Skeletal muscle tissue (tissue), 4 donors: ENCODE data around the gene SPATA31C1. TPM values are rescaled to one million over a fixed set of nuclear protein-coding genes. Genes with fewer than 3 reads are reported as not detected.
"Not testable (repeated sequence)": the region's sequence is repeated elsewhere in the genome, so short reads cannot be mapped to it uniquely, and the experiment has no call there.

Experiments used
- H3K27ac ChIP-seq: one replicate; pipeline ENCODE4 v1.7.0; 2013; ENCODE audit warnings: mild to moderate bottlenecking, low read depth, low read length, inconsistent platforms
- H3K27me3 ChIP-seq, 3 donors: one replicate each; pipeline ENCODE4 v1.7.0; 2013; ENCODE audit warnings: low read length in 3 of 3; ENCODE audit not compliant: control insufficient read depth in 3 of 3, insufficient read depth in 3 of 3
- H3K36me3 ChIP-seq, 3 donors: one replicate each; pipeline ENCODE4 v1.7.0; 2013; ENCODE audit warnings: low read length in 3 of 3; ENCODE audit not compliant: control insufficient read depth in 3 of 3, insufficient read depth in 3 of 3
- H3K4me1 ChIP-seq, 3 donors: one replicate each; pipeline ENCODE4 v1.7.0; 2013; ENCODE audit warnings: low read length in 3 of 3, mild to moderate bottlenecking in 3 of 3; ENCODE audit not compliant: control insufficient read depth in 3 of 3, insufficient read depth in 3 of 3
- H3K4me3 ChIP-seq, 3 donors: one replicate each; pipeline ENCODE4 v1.7.0; 2013; ENCODE audit warnings: low read length in 3 of 3
- H3K9ac ChIP-seq, 3 donors: one replicate each; pipeline ENCODE4 v1.7.0; 2013; ENCODE audit warnings: low read length in 3 of 3, mild to moderate bottlenecking in 3 of 3, moderate library complexity in 2 of 3, low read depth in 1 of 3
- H3K9me3 ChIP-seq, 3 donors: one replicate each; pipeline ENCODE4 v1.7.0; 2013; ENCODE audit warnings: low read length in 3 of 3; ENCODE audit not compliant: control insufficient read depth in 3 of 3
- total RNA-seq: library from RNA; depleted of rRNA; stranded (reverse); fragments of >200 nt; gene quantifications from one replicate; pipeline ENCODE4 v1.2.3, GENCODE V29; 2014
- donor health status: Osteomylitis.

The SPATA31C1 gene
- total RNA-seq, 1 donor from 2014 or later, result not detected

- not testable (repeated sequence) for H3K4me3 ChIP-seq, H3K9ac ChIP-seq, H3K36me3 ChIP-seq, H3K27ac ChIP-seq, H3K27me3 ChIP-seq, H3K4me1 ChIP-seq, H3K9me3 ChIP-seq
Observed at GRCh38 chr9:87929152-87929551, 11.4 kb downstream of the SPATA31C1 start.

GRCh38 chr9:87934444-87934843 is 16.7 kb downstream of the SPATA31C1 start:
- not testable (repeated sequence) for H3K9ac ChIP-seq, H3K9me3 ChIP-seq, H3K27me3 ChIP-seq, H3K36me3 ChIP-seq, H3K4me3 ChIP-seq, H3K4me1 ChIP-seq, H3K27ac ChIP-seq

GRCh38 chr9:87937352-87937751 is 19.6 kb downstream of the SPATA31C1 start:
- H3K9me3 ChIP-seq, H3K4me1 ChIP-seq, H3K27me3 ChIP-seq, H3K4me3 ChIP-seq, H3K27ac ChIP-seq, H3K9ac ChIP-seq, H3K36me3 ChIP-seq: not testable (repeated sequence)

GRCh38 chr9:87937918-87938317 is 20.2 kb downstream of the SPATA31C1 start:
- H3K9ac ChIP-seq, H3K4me3 ChIP-seq, H3K27ac ChIP-seq, H3K4me1 ChIP-seq, H3K36me3 ChIP-seq, H3K9me3 ChIP-seq, H3K27me3 ChIP-seq: not testable (repeated sequence)

- not testable (repeated sequence) for H3K36me3 ChIP-seq, H3K9ac ChIP-seq, H3K27ac ChIP-seq, H3K27me3 ChIP-seq, H3K4me3 ChIP-seq, H3K4me1 ChIP-seq, H3K9me3 ChIP-seq
Observed at GRCh38 chr9:87938336-87938735, 20.6 kb downstream of the SPATA31C1 start.

- H3K4me3 ChIP-seq, H3K36me3 ChIP-seq, H3K4me1 ChIP-seq, H3K9ac ChIP-seq, H3K27ac ChIP-seq, H3K9me3 ChIP-seq, H3K27me3 ChIP-seq: not testable (repeated sequence)
Observed at GRCh38 chr9:87939096-87939495, 21.3 kb downstream of the SPATA31C1 start.

- peaks cover 0 to 10% (median 5%) of the 10 kb centered on the region in 3 donors for H3K27me3 ChIP-seq
- no peaks in the 10 kb centered on the region for H3K36me3 ChIP-seq
- H3K9me3 ChIP-seq, result no peaks in the 10 kb centered on the region
- H3K9ac ChIP-seq, result no peak overlapping the region
- H3K27ac ChIP-seq, result no peak overlapping the region
- no peaks in the 10 kb centered on the region for H3K4me1 ChIP-seq
- H3K4me3 ChIP-seq, result no peak overlapping the region
Observed at GRCh38 chr9:87944096-87944495, 26.3 kb downstream of the SPATA31C1 start.

- Histone ChIP-seq H3K27ac (no peak overlapping the region), H3K4me1 (no peaks in the 10 kb centered on the region), H3K9ac (no peak overlapping the region), H3K36me3 (no peaks in the 10 kb centered on the region), H3K4me3 (no peak overlapping the region), H3K9me3 (no peaks in the 10 kb centered on the region), H3K27me3 (peaks cover 0 to 10% (median 5%) of the 10 kb centered on the region in 3 donors)
Observed at GRCh38 chr9:87944682-87945081, 26.9 kb downstream of the SPATA31C1 start.

- Histone ChIP-seq H3K4me1 (no peaks in the 10 kb centered on the region), H3K4me3 (no peak overlapping the region), H3K36me3 (no peaks in the 10 kb centered on the region), H3K9me3 (no peaks in the 10 kb centered on the region), H3K27ac (no peak overlapping the region), H3K27me3 (peaks cover 0 to 8% (median 4%) of the 10 kb centered on the region in 3 donors), H3K9ac (no peak overlapping the region)
Observed at GRCh38 chr9:87950296-87950695, 32.5 kb downstream of the SPATA31C1 start.

GRCh38 chr9:87950765-87951488 is 33.2 kb downstream of the SPATA31C1 start:
- no peaks in the 10 kb centered on the region for H3K36me3 ChIP-seq
- no peak overlapping the region for H3K9ac ChIP-seq
- H3K4me3 ChIP-seq, result no peak overlapping the region
- no peaks in the 10 kb centered on the region for H3K9me3 ChIP-seq
- H3K27me3 ChIP-seq, result peaks cover 0 to 4% (median 0%) of the 10 kb centered on the region in 3 donors
- no peaks in the 10 kb centered on the region for H3K4me1 ChIP-seq
- H3K27ac ChIP-seq, result no peak overlapping the region
